ENCODE data around the gene IRX5.
A peak's percentile ranks its signal among the peaks of the same experiment; 100 is the strongest.

Gene IRX5

DNA sequence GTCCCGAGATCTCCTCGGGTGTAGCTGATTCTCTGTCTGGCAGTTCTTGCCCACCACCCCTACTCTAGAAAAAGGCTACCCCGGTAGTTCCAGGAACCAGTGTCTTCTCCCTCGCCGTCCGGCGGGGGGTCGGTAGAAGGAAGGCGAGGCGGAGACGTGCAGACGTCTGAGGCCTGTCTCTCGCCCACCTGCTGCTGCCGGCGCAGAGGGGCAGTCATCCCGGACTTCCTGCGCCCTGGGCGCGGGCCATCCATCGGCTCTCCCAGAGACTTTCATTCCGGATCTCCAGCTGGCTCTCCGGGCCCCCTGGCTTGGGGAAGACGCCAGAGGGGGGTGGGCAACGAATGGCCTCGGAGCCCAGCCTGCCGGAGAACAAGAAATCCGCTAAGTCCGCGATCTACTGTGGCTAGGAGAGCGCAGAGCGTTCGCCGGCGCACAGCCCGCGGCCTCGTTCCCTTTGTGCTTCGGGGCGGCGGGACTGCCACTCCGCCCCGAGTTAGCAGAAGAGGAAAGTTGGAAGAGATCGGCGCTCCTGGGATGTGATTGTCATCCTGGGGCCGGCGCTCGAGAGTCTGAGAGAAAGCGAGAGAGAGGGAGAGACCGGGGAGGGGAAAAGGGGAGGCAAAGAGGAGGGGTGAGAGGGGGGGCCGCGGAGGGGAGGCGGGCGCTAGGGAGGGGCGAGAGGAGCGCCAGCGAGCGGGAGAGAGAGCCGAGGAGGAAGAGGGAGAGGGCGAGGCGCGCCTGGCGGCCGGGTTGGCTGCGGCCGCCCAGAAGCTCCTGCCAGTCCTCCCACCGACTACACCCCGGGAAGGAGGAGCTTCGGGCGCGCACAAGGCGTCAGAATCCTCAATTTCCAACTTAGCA lies at the start of gene IRX5:
Gene IRX5 (plus strand): TSS at position 861 of the 864 bp plus-strand sequence. CDS start 334 bp downstream, outside the sequence.
- DNase-seq (ENCODE audit: extremely low read depth, low read depth): peak; percentile 83
- H3K4me3 ChIP-seq (replicated peaks; ENCODE audit: low read depth, low read length): peak within 1 kb of the TSS; percentile 82
- TF ChIP-seq, protein P1, sequence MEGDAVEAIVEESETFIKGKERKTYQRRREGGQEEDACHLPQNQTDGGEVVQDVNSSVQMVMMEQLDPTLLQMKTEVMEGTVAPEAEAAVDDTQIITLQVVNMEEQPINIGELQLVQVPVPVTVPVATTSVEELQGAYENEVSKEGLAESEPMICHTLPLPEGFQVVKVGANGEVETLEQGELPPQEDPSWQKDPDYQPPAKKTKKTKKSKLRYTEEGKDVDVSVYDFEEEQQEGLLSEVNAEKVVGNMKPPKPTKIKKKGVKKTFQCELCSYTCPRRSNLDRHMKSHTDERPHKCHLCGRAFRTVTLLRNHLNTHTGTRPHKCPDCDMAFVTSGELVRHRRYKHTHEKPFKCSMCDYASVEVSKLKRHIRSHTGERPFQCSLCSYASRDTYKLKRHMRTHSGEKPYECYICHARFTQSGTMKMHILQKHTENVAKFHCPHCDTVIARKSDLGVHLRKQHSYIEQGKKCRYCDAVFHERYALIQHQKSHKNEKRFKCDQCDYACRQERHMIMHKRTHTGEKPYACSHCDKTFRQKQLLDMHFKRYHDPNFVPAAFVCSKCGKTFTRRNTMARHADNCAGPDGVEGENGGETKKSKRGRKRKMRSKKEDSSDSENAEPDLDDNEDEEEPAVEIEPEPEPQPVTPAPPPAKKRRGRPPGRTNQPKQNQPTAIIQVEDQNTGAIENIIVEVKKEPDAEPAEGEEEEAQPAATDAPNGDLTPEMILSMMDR (IDR thresholded peaks at IDR 0.05; ENCODE audit: low read depth, low read length, missing control alignments): no peak

DNA sequence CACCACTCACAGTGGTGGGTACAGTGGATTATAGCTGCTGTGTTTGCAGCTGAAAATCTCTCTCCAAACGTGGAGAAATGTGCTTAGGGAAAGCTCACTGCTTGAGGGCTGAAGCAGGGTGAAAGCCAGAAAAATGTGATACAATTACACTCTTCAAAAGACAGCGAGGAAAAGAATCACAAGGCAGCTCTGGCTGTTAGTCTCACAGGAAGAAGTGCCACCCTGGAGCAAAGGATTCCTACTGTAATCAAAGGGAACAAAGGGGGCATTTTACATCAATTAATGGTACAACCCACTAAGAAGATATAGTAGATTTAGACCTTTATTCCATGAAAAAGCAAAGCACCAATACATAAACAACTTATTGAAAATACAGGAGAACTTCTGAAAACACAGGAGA lies 48.1 kb upstream of the IRX5 start:
- no peak overlapping the region for H3K4me3 ChIP-seq (replicated peaks; ENCODE audit: low read depth, low read length)

DNA sequence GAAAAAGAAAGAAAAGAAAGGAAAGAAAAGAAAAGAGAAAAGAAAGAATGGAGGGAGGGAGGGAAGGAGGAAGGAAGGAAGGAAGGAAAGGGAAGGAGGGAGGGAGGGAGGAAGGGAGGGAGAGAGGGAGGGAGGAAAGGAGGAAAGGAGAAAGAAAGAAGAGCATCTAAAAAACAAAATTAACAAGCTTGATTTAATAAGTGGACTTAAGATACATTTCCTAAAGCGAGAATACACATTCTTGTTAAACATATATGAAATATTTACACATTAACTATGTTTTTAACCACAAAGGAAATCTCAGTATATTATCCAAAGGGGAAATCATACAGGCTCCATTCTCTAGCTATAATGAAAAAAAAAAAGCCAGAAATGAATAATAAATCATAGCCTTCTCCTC lies 47.3 kb upstream of the IRX5 start:
- H3K4me3 ChIP-seq (replicated peaks; ENCODE audit: low read depth, low read length): no peak overlapping the region
- TF ChIP-seq, protein P1 (IDR thresholded peaks at IDR 0.05; ENCODE audit: low read depth, low read length, missing control alignments): no peak
- no peak for DNase-seq (ENCODE audit: extremely low read depth, low read depth)

More for the DNA sequence above, 48.1 kb upstream of the IRX5 start:
- TF ChIP-seq, protein P1 (IDR thresholded peaks at IDR 0.05; ENCODE audit: low read depth, low read length, missing control alignments): no peak
- no peak for DNase-seq (ENCODE audit: extremely low read depth, low read depth)

DNA sequence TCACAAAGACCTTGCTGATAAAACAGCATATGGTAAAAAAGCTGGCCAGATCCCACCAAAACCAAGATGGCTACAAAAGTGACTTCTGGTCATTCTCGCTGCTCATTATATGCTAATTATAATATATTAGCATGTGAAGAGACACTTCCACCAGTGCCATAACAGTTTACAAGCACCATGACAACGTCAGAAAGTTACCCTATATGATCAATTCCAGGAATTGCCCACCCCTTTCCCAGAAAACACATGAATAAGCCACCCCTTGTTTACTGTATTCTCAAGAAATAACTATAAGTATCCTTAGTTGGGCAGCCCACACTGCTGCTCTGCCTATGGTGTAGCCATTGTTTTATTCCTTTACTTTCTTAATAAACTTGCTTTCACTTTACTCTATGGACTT lies 44.6 kb upstream of the IRX5 start:
- TF ChIP-seq, protein P1 (IDR thresholded peaks at IDR 0.05; ENCODE audit: low read depth, low read length, missing control alignments): no peak
- H3K4me3 ChIP-seq (replicated peaks; ENCODE audit: low read depth, low read length): no peak overlapping the region
- no peak for DNase-seq (ENCODE audit: extremely low read depth, low read depth)

DNA sequence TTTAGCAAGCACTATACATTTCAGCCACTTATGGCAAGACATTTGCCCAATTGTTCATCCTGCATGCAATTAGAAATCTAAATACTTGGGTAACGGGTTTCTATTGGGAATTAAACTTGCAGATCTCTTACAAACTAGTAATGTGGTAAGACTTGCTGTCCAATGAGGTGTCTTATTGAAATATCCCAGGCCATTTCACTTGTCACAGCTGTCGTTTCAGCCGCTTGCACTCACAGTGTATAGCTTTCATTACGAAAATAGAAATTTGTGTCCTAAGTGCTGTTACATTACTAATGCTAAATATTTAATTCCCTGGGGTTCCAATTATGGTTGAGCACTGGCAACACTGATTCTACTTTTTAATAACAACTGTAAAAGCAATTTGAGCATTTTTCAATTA lies 40.3 kb upstream of the IRX5 start:
- TF ChIP-seq, protein P1 (IDR thresholded peaks at IDR 0.05; ENCODE audit: low read depth, low read length, missing control alignments): no peak
- H3K4me3 ChIP-seq (replicated peaks; ENCODE audit: low read depth, low read length): no peak overlapping the region
- DNase-seq (ENCODE audit: extremely low read depth, low read depth): no peak

DNA sequence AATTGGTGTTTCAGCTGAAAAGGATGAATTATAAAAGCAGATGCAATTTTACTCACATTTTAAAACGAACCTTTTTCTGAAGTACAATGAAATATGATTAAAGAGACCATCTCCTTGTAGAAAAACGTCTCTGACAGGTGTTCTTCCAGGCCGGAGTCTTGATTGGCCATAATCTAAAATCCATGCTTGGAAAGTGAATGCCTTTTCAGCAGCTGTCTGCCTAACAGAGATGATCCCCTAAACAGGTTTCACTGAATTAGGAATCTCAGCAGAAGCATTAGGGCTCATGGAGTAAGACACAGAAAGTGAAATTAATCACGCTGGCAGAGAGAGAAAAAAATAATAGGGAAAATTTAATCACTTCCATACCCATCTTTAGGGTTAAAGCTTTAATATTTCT lies 39.3 kb upstream of the IRX5 start:
- no peak for DNase-seq (ENCODE audit: extremely low read depth, low read depth)
- TF ChIP-seq, protein P1 (IDR thresholded peaks at IDR 0.05; ENCODE audit: low read depth, low read length, missing control alignments): no peak
- H3K4me3 ChIP-seq (replicated peaks; ENCODE audit: low read depth, low read length): no peak overlapping the region
